HepG2 (cell line): ENCODE measurements around the gene CHPF. TPM values are rescaled to one million over a fixed set of nuclear protein-coding genes. Genes with fewer than 3 reads are reported as not detected.
A peak's percentile ranks its signal among the peaks of the same experiment; 100 is the strongest.

Experiments used
- AGO2 ChIP-seq: fragments of 200-400 bp; formaldehyde crosslinking; optimal IDR thresholded peaks from 2 replicates; pipeline ENCODE3; 2017; ENCODE audit warnings: mild to moderate bottlenecking, low read depth, low read length, moderate library complexity
- KDM2A ChIP-seq: sonication (generic); formaldehyde crosslinking; IDR thresholded peaks from 2 replicates; pipeline ENCODE4 v1.4.0; 2020; ENCODE audit warnings: low read depth, missing genetic modification reagents, borderline replicate concordance
- PATZ1 ChIP-seq: sonication (generic); formaldehyde crosslinking; IDR thresholded peaks from 2 replicates; pipeline ENCODE4 v1.4.0; 2020; ENCODE audit warnings: missing genetic modification reagents
- PCBP1 ChIP-seq: fragments of 200-400 bp; formaldehyde crosslinking; IDR thresholded peaks from 2 replicates; pipeline ENCODE4 v1.6.1; 2017; ENCODE audit warnings: mild to moderate bottlenecking, low read depth, low read length, borderline replicate concordance
- POLR2AphosphoS5 ChIP-seq: IDR thresholded peaks from 2 replicates; pipeline ENCODE4 v1.6.1; 2012; ENCODE audit warnings: low read depth, low read length
- RAD51 ChIP-seq: fragments of 450-650 bp; IDR thresholded peaks from 2 replicates; pipeline ENCODE4 v1.6.1; 2016; ENCODE audit warnings: borderline replicate concordance
- SALL1 ChIP-seq: sonication (generic); formaldehyde crosslinking; IDR thresholded peaks from 2 replicates; pipeline ENCODE4 v1.8.0; 2022; ENCODE audit warnings: mild to moderate bottlenecking, missing genetic modification reagents
- ZBTB10 ChIP-seq: sonication (generic); formaldehyde crosslinking; IDR thresholded peaks from 2 replicates; pipeline ENCODE4 v1.4.0; 2020; ENCODE audit warnings: missing genetic modification reagents, borderline replicate concordance
- ZNF503 ChIP-seq: sonication (generic); formaldehyde crosslinking; IDR thresholded peaks from 2 replicates; pipeline ENCODE4 v1.4.0; 2020; ENCODE audit warnings: missing genetic modification reagents
- ZNF777 ChIP-seq: sonication (generic); formaldehyde crosslinking; IDR thresholded peaks from 2 replicates; pipeline ENCODE4 v1.4.0; 2020; ENCODE audit warnings: missing genetic modification reagents
- polyA plus RNA-seq, 8 experiments: library from polyadenylated mRNA; depleted of rRNA in 3 of 8; stranded (reverse) in 7 of 8; unstranded in 1 of 8; fragments of >200 nt; fragmentation: Illumina TruSeq in 4 of 8; extraction: Trizol in 4 of 8; gene quantifications; 2 replicates each; pipeline versions ENCODE4 v1.2.1 to v1.2.3, GENCODE V29; 2011 to 2016; ENCODE audit warnings: low read depth in 4 of 8, missing spikeins in 1 of 8, mixed read lengths in 1 of 8; ENCODE audit not compliant: insufficient read depth in 1 of 8
- total RNA-seq, 5 experiments: library from RNA; depleted of rRNA; stranded (reverse); fragments of >200 nt; fragmentation: Illumina TruSeq; extraction: Trizol; gene quantifications; 2 replicates each; pipeline ENCODE4 v1.2.3, GENCODE V29; 2016; ENCODE audit warnings: low read depth in 1 of 5

The CHPF gene
- total and polyA plus RNA-seq, 2 of the 13 experiments (the other 11 are each of a cell fraction or from before 2014, with no cell fraction given), result 79.6 to 111 TPM

- TF ChIP-seq ZNF503 (CRISPR knock-in tag), result no peak
- TF ChIP-seq SALL1 (CRISPR knock-in tag), result peak; percentile 14; the same call in 1 of the 2 replicates
- peak; percentile 45 for TF ChIP-seq AGO2
- TF ChIP-seq PCBP1, result 0 out of 2 replicates have a peak, but pooled peaks have one; percentile 37
- TF ChIP-seq ZBTB10 (CRISPR knock-in tag), result peak; percentile 97
- TF ChIP-seq PATZ1 (CRISPR knock-in tag), result peak; percentile 50; the same call in 1 of the 2 replicates
- TF ChIP-seq RAD51, result no peak
- peak; percentile 51; the same call in 1 of the 2 replicates for TF ChIP-seq POLR2AphosphoS5
- 0 out of 2 replicates have a peak, but pooled peaks have one; percentile 4 for TF ChIP-seq KDM2A (CRISPR knock-in tag)
- TF ChIP-seq ZNF777 (CRISPR knock-in tag), result no peak
These were observed 16.7 kb upstream of the CHPF start (continued) for GRCh38 chr2:219560037-219560892.
